D721Med (cell line): ENCODE measurements around the gene FOXP1.
"Not testable (repeated sequence)": the region's sequence is repeated elsewhere in the genome, so short reads cannot be mapped to it uniquely, and the experiment has no call there.

ENCODE experiments used
- DNase-seq: peaks from one replicate; pipeline ENCODE4 v3.0.0; 2011; ENCODE audit warnings: low spot score; ENCODE audit not compliant: insufficient read length
- FAIRE-seq: peaks from 2 replicates; lab custom pipeline; 2011; peaks lifted over from hg19 to GRCh38; lab: Jason Lieb, UNC
- TF ChIP-seq, protein P1 (sequence below): IDR thresholded peaks from 2 replicates; pipeline ENCODE4 v1.5.1; 2012; ENCODE audit warnings: mild to moderate bottlenecking, control low read depth; ENCODE audit not compliant: insufficient read depth; ENCODE audit errors: missing control alignments

The FOXP1 gene

DNA sequence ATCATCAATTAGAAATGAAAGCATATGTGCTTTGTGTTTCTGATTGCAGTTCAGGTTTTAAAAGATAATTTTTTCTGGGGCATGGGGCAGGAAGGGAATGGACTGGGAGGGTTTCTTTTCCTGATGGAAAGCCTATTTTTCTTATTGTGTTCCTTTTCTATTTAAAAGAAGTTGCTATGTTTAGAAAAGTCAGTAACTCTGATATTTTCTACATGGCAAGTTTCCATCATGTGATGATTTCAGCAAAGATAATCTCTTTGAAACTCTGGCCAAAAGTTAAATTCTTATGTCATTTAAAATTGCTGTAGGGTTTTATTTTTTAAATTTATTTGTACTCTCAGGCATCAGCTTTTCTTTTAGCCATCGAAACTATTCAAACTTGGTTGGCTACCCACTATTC, 601.2 kb downstream of the FOXP1 start:
- no peak for DNase-seq
- TF ChIP-seq, protein P1, sequence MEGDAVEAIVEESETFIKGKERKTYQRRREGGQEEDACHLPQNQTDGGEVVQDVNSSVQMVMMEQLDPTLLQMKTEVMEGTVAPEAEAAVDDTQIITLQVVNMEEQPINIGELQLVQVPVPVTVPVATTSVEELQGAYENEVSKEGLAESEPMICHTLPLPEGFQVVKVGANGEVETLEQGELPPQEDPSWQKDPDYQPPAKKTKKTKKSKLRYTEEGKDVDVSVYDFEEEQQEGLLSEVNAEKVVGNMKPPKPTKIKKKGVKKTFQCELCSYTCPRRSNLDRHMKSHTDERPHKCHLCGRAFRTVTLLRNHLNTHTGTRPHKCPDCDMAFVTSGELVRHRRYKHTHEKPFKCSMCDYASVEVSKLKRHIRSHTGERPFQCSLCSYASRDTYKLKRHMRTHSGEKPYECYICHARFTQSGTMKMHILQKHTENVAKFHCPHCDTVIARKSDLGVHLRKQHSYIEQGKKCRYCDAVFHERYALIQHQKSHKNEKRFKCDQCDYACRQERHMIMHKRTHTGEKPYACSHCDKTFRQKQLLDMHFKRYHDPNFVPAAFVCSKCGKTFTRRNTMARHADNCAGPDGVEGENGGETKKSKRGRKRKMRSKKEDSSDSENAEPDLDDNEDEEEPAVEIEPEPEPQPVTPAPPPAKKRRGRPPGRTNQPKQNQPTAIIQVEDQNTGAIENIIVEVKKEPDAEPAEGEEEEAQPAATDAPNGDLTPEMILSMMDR: no peak
- FAIRE-seq: no peak

DNA sequence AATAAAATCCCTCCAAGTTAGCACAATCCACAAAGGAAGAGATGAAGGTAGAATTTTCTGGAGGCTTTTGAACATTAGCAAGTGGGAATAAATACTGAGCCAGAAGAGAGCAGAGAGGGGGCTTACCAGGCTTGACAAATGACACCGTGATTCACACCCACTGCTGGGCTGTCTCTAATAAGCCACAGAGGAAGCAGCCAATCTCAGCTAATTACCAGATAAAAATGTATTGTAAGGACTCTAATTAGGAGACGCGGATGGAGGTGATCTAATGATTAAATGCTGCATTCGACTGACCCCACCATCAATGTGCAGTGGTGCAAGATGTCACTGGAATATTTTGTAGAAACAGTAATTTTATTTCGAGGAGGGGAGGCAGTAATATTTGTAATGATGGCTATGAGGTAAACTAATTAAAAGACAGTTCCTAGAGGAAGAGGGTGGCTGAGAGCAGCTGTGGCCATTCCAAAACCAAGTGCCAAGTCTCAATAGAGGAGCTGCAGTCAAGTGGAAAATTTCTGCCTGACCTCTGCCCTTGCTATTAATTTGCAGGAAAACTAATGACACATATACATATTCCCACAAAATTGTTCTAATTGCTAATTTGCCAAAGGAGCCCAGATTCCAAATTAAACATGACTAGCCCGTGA, 602.2 kb downstream of the FOXP1 start:
- DNase-seq (peak; percentile 21), FAIRE-seq (no peak)
- TF ChIP-seq, protein P1: no peak

DNA sequence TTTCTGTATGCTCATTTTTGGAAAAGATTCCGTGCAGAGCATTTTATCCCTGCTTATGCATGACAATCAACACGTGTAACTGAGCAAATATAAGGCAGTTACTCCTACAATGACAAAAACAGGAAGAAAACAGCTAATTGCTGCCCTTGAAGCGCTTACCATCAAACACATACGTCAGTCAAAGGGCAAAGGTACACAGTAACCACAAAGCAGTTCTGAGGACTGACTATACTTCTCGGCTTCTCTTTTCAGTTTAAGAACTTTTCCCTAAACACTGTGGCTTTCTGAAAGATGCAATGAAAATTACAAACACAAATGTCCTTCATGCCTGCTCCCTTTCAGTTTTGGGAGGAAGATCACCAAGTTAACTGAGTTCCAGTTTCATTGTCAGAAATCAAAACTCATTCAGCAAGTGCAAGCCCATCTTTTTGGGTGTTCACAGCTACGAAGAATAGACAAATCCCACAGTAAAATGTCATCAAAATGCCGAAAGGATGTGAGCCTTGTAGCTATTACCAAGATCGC, 602.8 kb downstream of the FOXP1 start:
- TF ChIP-seq, protein P1: no peak
- FAIRE-seq (no peak), DNase-seq (no peak)

DNA sequence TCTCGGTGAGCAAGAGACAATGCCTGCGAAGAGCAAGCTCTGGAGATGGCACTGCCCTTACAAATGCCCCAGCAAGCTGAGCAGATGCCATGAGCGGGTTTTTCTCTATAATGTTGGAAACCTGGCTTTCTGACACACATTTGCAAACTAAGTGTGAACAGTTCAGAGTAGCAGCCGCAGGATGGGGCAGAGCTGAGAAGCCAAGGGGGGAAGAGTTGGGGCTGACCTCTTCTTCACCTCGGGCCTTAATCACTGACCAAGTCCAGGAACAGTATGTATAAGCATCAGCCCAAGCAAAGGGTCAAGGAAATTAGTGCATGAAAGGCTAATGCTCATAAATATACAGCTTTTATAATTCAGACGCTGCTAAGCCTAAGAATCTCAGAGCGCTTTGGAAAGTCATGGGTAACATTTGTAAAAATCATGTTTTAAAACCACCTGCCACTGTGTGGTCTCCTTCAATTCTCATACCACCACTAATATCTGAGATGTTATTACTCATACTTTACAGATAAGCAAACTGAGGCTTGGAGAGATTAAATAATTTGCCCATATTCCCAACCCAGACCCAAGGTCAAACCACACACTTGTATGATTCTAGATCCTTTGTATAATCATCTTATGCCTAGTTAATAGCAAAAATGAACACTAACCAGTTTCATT, 603.4 kb downstream of the FOXP1 start:
- DNase-seq (no peak), FAIRE-seq (no peak)
- TF ChIP-seq, protein P1: no peak

DNA sequence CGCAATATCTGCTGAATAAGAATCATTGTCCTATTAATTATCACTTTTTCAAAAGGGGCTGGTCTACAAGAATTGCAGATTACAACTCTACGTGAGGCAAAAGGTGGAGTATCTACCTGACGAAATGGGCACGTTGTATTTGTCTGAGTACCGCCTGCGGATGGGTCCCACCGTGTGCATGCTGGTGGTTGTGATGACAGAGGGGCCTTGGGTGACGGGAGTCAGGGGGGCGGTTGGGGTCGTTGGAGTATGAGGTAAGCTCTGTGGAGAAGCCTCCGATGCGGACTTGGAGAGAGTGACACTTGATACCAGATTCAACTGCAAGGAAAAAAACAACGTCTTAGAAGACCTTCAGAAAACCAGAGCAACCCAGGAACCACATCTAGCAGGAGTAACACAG, 605.8 kb downstream of the FOXP1 start:
- TF ChIP-seq, protein P1: no peak

DNA sequence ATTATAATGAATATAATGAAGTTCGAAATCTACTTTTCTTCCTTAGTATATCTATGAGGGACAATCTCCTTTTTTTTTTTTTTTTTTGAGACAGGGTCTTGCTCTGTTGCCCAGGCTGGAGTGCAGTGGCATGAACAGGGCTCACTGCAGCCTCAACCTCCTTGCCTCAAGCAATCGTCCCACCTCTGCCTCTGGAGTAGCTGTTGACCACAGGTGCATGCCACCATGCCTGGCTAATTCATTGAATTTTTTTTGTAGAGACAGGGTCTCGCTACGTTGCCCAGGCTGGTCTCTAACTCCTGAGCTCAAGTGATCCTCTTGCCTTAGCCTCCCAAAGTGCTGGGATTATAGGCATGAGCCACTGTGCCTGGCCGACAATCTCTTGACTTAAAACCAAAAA, 607.5 kb downstream of the FOXP1 start:
- not testable (repeated sequence) for FAIRE-seq, DNase-seq

More for the DNA sequence above, 605.8 kb downstream of the FOXP1 start:
- DNase-seq (no peak), FAIRE-seq (no peak)

DNA sequence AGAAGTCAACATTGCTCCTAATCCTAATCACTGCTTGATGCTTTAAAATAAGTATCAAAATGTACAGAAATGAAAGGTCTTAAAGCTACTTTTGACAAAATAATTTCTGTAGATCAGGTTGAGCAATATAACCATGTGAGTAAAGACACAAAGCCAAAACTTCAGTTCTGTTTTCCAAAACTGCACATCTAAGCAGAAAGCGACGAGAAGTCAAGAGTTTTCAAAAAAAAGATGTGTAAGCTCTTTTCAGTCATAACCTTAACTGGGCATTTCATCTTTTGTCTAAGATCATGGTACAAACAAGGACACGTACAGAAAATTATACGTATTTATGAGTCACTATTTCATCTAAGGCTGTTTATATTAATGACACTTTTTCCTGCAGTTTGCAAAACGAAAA, 608.8 kb downstream of the FOXP1 start:
- DNase-seq: no peak
- FAIRE-seq: no peak
- TF ChIP-seq, protein P1: no peak
